HG02840 (cell line): ENCODE data around the gene PSMA7.

Experiments used
- ATAC-seq: cut with Tn5 transposase; IDR thresholded peaks from one replicate; pipeline ENCODE4 v1.9.1; 2021; ENCODE audit warnings: mild to moderate bottlenecking, moderate library complexity, moderate number of reproducible peaks; ENCODE audit not compliant: unreplicated experiment, low FRiP score

Gene PSMA7

DNA sequence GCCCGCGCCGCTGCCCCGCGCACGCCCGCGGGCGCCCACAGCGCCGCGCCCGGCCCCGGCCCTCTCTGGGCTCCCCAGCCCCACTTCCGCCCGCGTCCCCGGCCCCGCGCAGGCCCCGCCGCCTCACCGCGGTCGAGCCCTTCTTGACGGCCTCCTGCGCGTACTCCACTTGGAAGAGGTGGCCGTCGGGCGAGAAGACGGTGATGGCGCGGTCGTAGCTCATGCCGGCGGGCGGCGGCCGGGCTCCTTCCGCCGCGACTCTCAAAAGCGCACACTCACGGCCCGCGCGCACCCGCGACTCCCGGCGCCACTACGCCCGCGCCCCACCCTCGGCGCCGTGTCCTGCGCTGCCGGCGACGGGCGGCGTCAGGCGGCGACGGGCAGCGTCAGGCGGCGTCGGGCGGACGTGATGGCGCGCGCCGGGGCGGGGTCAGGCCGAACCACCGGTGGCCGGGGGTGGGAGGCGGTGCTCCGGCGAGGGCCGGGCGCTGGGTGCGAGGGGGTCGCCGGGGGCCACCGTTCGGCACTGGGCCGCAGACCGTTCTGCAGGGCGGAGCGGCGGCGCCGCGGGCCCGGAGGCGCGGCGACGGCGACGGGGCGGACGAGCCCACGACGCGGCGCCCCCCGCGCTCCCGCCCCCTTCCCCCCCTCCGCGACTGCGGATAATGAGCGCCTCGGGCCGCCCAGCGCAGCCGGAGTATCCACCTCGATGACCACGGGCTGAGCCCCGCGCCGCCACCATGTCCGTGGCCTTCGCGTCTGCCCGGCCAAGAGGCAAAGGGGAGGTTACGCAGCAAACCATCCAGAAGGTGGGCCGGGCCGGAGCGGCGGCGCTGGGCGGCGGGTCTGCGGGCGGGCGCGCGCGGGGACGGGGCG, at the start of gene PSMA7, which contains the start of gene SS18L1:
TSS of gene PSMA7 (minus strand) at position 314 of the 876 bp plus-strand sequence. CDS start at position 223, 91 bp downstream.
TSS of gene SS18L1 (plus strand) at position 689 of the 876 bp plus-strand sequence. CDS start at position 741, 52 bp downstream.
- peak; percentile 69 for ATAC-seq

DNA sequence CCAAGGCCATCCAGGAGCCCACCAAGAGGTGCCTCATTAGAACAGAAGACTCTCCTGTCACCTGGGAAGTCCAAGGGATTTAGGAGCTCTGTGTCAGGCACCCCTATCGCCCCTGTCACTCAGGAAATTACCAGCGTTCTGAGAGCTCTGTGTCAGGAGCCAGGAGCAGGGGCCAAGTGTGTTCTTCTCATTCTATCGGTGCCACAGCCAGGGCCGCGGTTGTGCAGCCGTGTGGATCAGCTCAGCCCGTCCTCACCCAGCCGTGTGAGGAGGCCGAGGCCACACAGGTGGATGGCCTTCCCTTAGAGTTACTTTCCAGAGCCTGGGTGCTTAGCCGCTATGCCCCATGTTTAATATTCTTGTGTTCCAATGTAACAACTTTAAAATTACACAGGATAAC, 49.4 kb upstream of the PSMA7 start:
- ATAC-seq: no peak

DNA sequence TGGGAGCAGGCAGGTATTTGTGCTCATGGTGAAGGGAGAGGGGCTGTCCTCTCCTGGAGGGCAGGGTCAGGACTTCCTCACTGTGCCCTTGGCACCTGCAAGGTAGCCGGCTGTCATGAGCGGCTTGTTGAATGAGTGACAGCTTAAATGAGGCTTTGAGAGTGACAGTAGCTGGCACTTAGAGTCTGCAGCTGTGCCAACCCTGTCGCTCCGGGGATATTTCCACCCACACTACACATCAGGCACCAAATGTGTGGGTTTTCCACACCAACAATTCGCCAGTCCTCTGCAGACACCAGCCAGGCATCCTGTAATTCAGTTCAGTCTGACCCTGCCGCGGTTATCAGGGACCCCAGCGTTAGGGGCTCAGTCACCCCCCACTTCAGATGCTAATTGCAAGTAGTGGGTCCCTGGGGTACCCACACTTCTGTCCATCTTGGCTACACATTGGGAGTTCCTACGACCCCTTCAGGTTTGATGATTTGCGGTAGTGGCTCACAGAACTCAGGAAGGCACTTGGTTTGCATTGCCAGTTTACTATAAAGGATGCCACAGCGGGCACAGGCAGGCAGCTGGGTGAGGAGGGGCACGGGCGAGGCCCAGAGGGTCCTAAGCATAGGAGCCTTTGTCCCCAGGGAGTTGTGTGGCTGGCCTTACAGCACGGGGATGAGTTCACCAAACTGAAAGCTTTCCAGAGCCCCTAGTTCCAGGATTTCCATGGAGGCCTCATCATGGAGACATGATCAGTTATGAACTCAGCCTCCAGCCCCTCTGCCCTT, 48.8 kb upstream of the PSMA7 start:
- ATAC-seq: no peak

GRCh38 chr20:62190639-62191411, 47.6 kb upstream of the PSMA7 start:
- ATAC-seq: no peak

GRCh38 chr20:62186887-62187866, 44.0 kb upstream of the PSMA7 start:
- ATAC-seq: no peak

DNA sequence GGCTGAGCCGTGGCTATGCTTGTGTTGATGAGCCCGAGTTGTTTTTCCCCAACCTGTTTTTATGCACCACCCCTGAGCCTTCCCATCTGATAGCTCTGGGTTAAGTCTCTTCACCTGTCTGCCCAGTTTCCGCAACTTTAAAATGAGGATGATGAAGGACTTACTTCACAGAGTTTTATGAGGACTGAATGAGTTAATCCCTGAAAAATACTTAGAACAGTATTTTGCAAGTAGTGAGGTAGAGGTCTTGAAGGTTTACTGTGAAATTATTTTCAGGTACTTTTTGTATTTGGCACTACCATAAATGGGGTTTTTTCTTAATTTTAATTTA, 42.9 kb upstream of the PSMA7 start:
- no peak for ATAC-seq

DNA sequence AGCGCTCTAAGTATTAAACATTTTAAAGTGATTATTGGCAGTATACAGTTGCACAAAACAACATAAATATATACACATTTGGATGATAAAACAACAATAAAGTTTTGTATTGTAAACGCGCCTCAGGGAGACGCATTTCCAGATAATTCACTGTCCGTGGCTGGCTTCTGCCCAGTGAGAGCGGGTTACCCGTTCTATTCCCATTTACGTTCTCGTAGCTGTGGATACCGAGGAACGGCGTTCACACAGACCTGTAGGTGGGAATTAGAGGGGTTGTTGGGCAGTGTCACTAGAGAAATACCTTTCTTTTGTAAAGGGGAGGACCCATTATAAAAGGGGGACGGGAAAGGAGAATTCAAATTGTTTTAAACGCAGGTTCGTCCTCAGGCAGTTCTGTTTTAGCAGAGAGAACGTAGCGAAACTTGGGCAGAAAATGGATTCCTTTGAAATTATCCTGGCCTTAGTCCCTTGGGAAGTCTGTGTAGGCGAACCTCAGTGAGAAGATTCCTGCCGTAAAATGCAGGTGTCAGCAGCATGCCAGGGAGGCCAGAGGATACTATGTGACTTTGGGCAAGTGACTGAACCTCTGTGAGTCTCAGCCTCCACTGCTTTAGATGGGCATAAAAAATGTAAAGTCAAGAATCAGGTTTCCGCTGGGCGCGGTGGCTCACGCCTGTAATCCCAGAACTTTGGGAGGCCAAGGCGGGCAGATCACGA, 40.4 kb upstream of the PSMA7 start:
- ATAC-seq: no peak

DNA sequence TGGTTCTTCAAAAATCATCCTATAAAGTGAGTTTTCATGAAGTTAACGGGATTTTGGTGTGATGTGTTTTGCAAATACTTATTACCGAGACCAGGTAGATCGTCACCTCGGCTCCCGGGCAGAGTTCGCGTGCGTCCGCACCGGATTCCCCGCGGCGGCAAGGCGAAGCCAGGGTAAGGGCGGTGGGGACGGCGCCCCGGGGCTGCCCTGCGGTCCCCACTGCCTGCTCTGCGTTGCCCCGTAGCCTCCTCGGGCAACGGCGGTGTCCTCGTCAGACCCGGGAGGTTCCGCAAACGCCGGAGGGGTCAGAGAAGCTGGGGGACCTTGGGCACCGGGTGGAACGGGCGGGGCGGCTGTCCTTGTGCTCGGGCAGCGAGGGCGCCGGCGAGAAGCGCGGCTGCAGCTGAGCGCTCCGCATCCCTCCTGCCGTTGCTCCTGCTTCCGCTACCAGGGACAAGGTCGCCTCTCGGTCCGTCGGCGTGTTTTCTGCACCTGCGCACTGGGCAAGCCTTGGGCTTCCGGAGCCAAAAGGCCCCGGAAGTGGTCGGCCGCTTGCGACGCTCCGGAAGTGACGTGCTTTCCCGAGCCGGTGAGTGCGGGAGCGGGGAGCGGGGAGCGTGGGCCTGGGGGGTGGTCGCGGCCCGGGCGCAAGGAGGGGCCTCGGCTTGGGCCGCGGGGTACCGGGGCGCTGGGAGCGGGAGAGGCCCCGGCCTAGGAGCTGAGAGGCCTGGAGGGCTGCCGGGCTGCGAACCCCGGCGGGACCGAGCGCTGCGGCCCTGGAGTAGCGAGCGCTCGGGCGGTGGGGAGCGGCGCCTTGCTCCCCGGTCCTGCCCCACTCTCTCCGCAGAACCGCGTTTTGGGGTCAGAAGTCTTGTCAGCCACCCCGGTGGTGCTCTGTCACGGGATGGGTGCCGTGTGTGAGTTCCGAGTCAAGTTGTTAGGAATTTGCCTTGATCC, 39.6 kb upstream of the PSMA7 start, which contains the start of gene MTG2:
TSS of gene MTG2 (plus strand) at position 560 of the 957 bp plus-strand sequence. CDS start 10,393 bp downstream, outside the sequence.
- peak; percentile 96 for ATAC-seq

DNA sequence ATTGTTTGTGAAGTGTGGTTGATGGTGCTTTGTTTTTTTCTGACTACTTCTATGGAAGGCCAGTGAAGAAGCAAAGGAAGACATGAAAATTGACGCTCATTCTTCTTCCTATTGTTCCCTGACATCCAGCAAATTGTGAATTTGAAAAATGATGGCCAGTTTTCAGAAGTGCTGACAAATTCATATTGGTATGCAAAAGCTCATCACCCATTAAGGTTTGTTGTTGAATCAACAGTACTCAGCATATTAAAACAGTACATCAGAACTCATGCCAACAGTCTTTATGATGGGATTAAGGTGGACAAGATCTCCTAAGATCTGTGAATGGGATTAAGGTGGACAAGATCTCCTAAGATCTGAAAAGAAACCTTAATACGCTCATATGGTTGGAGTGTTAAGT, 38.6 kb upstream of the PSMA7 start:
- no peak for ATAC-seq

GRCh38 chr20:62179162-62179504, 35.9 kb upstream of the PSMA7 start:
- ATAC-seq: no peak

DNA sequence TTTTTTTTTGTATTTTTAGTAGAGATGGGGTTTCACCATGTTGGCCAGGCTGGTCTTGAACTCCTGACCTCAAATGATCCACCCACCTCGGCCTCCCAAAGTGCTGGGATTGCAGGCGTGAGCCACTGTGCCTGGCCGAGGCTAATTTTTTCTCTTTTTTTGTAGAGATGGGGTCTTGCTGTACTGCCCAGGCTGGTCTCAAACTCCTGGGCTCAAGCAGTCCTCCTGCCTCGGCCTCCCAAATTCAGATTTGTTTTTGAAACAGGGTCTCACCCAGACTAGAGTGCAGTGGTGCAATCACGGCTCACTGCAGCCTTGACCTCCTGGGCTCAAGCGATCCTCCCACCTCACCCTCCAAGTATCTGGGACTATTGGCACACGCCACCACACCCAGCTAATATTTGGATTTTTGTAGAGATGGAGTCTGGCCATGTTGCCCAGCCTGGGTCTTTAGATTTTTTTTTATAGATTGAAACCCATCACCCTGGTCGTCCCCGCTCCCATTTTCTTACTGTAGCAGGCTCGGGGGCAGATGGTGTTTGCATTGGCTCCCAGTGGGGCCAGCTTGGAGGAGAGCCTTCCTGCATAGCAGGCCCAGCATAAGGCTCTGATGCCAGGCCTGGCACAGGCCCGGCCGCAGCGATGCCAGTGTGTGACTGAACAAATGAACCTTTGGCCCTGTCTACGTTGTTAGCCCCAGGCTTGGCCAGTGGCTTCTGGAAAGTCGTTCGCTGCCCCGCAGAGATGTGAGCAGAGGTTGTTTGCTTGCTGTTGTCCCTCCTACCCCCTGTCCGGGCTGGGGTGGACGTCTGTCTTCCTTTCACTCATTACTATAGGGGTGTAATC, 35.3 kb upstream of the PSMA7 start:
- no peak for ATAC-seq

- no peak for ATAC-seq
Measured at GRCh38 chr20:62177307-62177706, 34.1 kb upstream of the PSMA7 start.

DNA sequence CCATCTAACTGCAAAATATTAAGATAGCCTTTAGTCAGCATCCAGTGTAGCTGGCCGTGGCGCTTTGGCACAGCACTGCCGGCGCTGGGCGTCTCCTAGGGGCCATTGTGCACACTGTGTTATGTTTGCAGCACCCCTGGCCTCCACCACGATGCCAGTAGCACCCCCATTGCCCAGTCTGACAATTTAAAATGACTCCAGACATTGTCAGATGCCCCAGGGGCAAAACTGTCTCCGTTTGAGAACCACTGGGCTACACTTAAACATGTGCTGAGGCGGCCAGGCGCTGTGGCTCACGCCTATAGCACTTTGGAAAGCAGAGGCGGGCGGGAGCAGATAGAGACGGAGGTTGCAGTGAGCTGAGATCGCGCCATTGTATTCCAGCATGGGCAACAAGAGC, 33.7 kb upstream of the PSMA7 start:
- ATAC-seq: no peak

- ATAC-seq: no peak
Measured at GRCh38 chr20:62175711-62176110, 32.5 kb upstream of the PSMA7 start.

DNA sequence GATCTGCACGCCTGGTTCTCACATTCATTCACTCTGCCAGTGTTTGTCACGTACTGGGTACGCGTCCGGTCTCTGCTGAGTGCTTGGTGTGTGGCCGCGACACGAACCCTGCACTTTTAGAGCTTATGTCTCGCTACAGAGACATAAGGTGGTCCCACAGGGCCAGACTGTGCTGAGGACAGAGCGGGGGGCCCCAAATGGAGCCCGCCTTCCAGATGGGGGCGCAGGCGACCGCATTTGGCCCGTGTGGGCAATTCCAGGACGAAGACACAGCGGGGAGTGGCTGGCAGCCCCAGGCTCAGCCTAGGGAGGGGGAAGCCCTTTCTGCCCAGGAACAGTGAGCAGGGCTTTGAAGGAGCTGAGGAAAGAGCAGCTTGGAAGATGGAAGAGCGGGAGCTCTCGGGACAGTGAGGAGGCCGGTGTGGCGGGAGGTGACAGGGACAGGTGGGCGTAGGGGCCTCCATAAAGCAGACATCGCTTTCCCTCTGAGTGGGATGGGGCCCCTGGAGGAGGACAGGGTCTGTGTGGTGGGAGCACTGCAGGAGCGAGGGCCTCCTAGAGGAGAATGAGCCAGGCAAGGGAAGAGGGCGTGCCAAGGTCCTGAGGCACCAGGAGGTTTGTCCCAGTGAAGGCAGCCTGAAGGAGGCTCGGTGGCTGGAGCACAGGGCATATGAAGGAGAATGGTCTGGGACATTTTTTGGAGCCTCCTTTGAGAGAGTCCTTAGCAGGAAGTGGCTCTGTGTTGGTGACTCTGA, 31.9 kb upstream of the PSMA7 start:
- ATAC-seq: no peak
